ENCODE data around the gene HJV. TPM values are rescaled to one million over a fixed set of nuclear protein-coding genes. Genes with fewer than 3 reads are reported as not detected.

Gene HJV
- total RNA-seq, 1 donor from 2014 or later: not detected

GRCh38 chr1:145994391-145995120, 27.0 kb downstream of the HJV start:
- no peaks in the 10 kb centered on the region for H3K9me3 Mint-ChIP-seq
- H3K36me3 Mint-ChIP-seq: peaks cover 32% of the 10 kb centered on the region
- no peaks in the 10 kb centered on the region for H3K27me3 Mint-ChIP-seq
- H3K4me3 Mint-ChIP-seq: peak overlapping the region; percentile 92
- TF ChIP-seq CTCF (conservative IDR thresholded peaks at IDR 0.05): no peak
- DNase-seq (ENCODE audit: extremely low spot score, unreplicated experiment): no peak
- H3K4me1 Mint-ChIP-seq (ENCODE audit: unreplicated experiment): peaks cover 51% of the 10 kb centered on the region
- peak overlapping the region; percentile 29 for H3K27ac Mint-ChIP-seq

- no peak for TF ChIP-seq CTCF (conservative IDR thresholded peaks at IDR 0.05)
- DNase-seq (ENCODE audit: extremely low spot score, unreplicated experiment): no peak
- peak overlapping the region; percentile 92 for H3K4me3 Mint-ChIP-seq
- peaks cover 47% of the 10 kb centered on the region for H3K4me1 Mint-ChIP-seq (ENCODE audit: unreplicated experiment)
- no peaks in the 10 kb centered on the region for H3K9me3 Mint-ChIP-seq
- H3K36me3 Mint-ChIP-seq: peaks cover 32% of the 10 kb centered on the region
- H3K27ac Mint-ChIP-seq: peak overlapping the region; percentile 4
- H3K27me3 Mint-ChIP-seq: no peaks in the 10 kb centered on the region
Observed at GRCh38 chr1:145993618-145994390, 27.7 kb downstream of the HJV start.

GRCh38 chr1:145992958-145993617, 28.4 kb downstream of the HJV start:
- DNase-seq (ENCODE audit: extremely low spot score, unreplicated experiment): no peak

GRCh38 chr1:145992502-145992936, 29.0 kb downstream of the HJV start:
- H3K27ac Mint-ChIP-seq: no peak overlapping the region
- peaks cover 46% of the 10 kb centered on the region for H3K4me1 Mint-ChIP-seq (ENCODE audit: unreplicated experiment)
- H3K4me3 Mint-ChIP-seq: peak overlapping the region; percentile 70
- H3K9me3 Mint-ChIP-seq: no peaks in the 10 kb centered on the region
- peaks cover 32% of the 10 kb centered on the region for H3K36me3 Mint-ChIP-seq
- no peak for DNase-seq (ENCODE audit: extremely low spot score, unreplicated experiment)
- TF ChIP-seq CTCF (conservative IDR thresholded peaks at IDR 0.05): no peak
- no peaks in the 10 kb centered on the region for H3K27me3 Mint-ChIP-seq

More at GRCh38 chr1:145992958-145993617, 28.4 kb downstream of the HJV start:
- Mint-ChIP-seq H3K27ac (peak overlapping the region; percentile 4), H3K9me3 (no peaks in the 10 kb centered on the region), H3K27me3 (no peaks in the 10 kb centered on the region), H3K4me3 (peak overlapping the region; percentile 92), H3K4me1 (ENCODE audit: unreplicated experiment) (peaks cover 46% of the 10 kb centered on the region), H3K36me3 (peaks cover 32% of the 10 kb centered on the region)
- TF ChIP-seq CTCF (conservative IDR thresholded peaks at IDR 0.05): no peak

DNA sequence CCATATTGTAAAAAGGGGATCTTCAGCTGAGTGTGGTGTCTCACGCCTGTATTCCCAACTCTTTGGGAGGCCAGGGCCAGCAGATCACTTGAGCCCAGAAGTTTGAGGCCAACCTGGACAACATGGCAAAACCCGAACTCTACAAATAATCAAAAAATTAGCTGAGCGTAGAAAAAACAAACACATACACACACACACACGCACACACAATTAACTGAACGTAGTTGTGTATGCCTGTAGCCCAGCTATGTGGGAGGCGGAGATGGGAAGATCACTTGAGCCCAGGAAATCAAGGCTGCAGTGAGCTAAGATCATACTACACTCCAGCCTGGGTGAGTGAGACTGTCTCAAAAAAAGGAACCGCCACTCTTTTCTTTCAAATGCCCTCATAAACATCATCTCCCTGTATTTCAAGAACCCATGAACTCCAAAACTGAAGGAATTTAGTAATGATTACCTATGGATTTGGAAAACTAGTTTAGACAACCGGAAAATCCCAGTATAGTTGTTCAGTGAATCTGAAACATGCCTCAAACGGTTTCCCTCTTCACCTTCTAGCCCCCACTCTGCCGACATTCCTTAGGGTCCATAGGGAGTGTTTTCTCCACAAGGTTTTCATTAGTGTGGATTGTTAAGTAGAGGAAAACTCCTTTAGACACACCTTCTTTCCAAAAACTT, 29.7 kb downstream of the HJV start:
- peaks cover 41% of the 10 kb centered on the region for H3K4me1 Mint-ChIP-seq (ENCODE audit: unreplicated experiment)
- no peaks in the 10 kb centered on the region for H3K9me3 Mint-ChIP-seq
- no peaks in the 10 kb centered on the region for H3K27me3 Mint-ChIP-seq
- H3K36me3 Mint-ChIP-seq: peaks cover 32% of the 10 kb centered on the region
- TF ChIP-seq CTCF (conservative IDR thresholded peaks at IDR 0.05): no peak
- peak overlapping the region; percentile 59 for H3K27ac Mint-ChIP-seq
- peak overlapping the region; percentile 34 for H3K4me3 Mint-ChIP-seq
- DNase-seq (ENCODE audit: extremely low spot score, unreplicated experiment): no peak

All from type B pancreatic cell (in vitro differentiated cells).